AG08396 (cell line): ENCODE data around the gene MYOCOS.
"Not testable (repeated sequence)": the region's sequence is repeated elsewhere in the genome, so short reads cannot be mapped to it uniquely, and the experiment has no call there.

Experiments
- DNase-seq: peaks from one replicate; pipeline ENCODE4 v3.0.0; 2012; ENCODE audit warnings: low spot score, mixed read lengths

Gene MYOCOS

DNA sequence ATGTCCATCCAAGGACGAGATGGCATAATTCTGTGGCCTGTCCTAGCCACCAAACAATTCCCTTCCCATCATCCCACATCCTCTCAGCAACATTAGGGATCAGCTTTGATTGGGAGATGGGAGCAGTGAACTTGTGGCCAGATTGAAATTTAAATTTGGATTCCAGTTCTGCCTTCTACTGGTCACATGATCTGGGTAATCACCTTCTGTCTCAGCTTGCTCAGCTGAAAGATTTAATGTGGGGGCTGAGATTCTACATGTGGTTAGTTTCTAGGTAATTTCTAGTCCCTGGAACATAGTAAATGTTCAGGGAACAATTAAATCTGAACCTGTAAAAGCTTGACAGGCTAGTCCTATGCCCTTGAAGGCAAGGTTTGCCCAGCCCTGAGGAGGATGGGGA is 3.2 kb downstream of the MYOCOS start:
- no peak for DNase-seq

DNA sequence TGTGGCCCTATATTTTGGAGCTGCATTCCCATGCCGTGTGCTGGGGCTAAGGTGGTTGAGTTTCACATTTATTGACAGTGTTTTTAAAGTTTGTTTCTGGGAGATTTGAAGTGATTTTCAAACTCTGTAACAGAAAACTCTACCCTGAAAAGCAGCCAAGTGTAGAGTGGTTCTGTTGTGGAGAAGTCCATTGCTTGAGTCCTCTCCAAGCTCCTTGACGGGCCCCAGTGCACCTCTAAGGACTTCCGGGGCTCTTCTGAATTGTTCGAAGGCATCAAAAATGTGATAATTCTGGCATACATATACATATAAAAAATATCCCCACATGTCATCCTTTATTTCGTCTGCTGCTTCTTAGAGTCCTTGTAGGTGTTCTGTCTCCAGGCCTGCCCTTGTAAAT is 5.0 kb downstream of the MYOCOS start:
- DNase-seq: no peak

- DNase-seq: no peak
Observed at GRCh38 chr1:171628225-171628624, 6.2 kb downstream of the MYOCOS start.

- DNase-seq: no peak
Observed at GRCh38 chr1:171635661-171636060, 13.6 kb downstream of the MYOCOS start.

GRCh38 chr1:171636141-171636540 is 14.1 kb downstream of the MYOCOS start:
- no peak for DNase-seq

DNA sequence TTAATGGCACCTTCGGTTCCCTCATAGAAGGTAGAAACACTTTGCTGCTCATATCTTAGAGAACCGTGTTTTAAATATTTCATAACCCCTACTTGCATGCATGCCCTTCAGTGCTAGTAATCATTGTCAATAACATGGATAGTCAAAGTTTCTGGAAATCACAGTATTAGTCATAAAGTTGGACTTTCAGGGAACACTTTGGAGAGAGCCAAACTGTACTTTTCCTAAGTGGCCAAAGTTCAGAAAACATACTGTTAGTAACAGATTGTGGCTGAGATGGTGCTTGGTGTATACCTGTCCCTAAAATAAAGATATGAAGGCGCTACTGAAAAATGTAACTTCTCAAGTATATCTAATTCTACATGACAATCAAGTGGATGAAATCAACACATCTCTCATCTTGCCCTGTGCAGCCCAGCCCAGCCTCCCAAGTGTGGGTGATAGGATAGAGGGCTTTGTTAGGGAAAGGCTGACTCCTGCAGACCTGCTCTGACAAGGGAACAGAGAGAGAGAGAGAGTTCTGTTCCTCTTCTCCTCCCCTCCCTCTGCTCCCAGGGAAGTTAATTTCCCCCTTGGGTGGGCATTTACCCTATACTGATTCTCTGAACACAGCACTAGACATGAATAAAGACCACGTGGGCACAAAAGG is 16.0 kb downstream of the MYOCOS start:
- no peak for DNase-seq

GRCh38 chr1:171640225-171640624 is 18.2 kb downstream of the MYOCOS start:
- no peak for DNase-seq

GRCh38 chr1:171641076-171641864 is 19.2 kb downstream of the MYOCOS start:
- DNase-seq: no peak

GRCh38 chr1:171642197-171642596 is 20.2 kb downstream of the MYOCOS start:
- no peak for DNase-seq

- DNase-seq: no peak
Observed at GRCh38 chr1:171643156-171643555, 21.1 kb downstream of the MYOCOS start.

DNA sequence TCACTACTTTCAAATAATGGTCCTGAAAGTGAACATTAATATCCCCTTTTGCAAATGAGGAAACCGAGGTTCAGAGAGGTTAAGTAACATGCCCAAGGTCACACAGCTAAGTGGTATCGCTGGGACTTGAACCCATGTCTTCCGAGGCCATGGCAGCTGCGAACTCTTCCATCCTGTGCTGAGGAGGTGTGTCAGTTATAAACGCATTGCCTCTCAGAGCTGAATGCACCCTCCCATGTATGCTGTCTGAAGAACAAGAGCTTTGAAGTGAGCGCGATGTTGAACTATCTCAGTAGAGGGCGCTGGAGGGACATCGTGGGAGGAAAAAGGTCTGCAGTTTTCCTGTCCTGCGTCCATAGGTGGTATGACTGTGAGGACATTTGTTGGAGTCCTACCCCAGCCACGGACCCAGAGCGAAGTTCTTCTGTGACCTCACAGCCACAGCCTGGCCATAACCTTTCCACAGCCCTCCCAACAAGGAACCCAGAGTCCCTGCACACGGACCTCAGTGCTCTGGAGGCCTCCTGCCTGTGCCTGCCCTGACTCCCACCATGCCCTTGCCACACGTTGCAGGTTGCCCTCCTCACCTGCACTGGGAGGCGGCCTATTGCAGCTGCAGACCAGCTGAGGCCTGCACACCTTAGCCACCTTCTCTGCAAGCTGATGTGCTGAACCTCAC is 22.9 kb downstream of the MYOCOS start:
- peak; percentile 70 for DNase-seq

DNA sequence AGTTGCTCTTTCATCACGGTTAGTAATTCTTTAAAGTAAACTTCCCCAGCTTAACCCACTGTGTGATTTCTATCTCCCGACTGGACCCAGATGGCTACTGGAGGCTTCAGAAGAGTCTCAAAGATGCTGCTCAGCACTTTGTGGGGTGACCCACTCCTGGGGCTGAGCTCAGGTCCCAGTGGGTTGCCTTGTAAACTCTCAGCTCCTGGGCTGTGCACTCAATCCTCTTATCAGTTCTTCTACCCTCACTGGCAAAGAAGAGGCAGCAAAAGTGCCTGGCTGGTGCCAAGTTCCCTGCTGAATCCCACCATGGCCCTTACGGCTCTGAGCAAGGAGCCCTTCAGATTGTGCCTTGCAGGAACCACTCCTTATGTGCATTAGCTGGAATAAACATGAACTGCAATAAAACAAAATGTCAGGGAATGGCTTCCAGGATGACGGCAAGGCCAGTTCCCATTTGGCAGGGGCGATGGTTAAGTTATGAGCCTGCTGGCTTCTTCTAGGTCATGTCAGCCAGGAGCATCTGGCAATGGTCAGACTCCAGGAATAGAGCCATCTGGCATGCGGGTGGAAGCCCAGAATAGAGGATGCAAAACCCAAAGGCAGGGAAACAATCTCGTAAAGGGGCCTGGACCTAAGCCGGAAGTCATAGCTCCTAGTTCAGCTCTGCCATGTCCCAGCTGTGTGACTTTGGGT is 23.7 kb downstream of the MYOCOS start:
- peak; percentile 43 for DNase-seq

DNA sequence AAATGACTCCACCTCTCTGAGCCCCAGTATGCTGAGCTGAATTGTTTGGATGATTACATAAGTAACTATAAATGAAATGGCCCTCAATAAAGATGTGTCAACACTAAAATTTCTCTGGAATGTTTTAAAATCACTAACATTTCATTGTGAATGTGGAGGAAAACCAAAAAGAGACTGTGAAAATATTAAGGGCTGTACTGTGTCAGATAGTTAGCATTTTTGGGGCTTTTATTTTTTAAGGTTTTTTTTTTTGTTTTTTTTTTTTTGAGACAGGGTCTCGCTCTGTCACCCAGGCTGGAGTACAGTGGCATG is 24.2 kb downstream of the MYOCOS start:
- DNase-seq: no peak

GRCh38 chr1:171652234-171652822 is 30.3 kb downstream of the MYOCOS start, which contains the start of gene MYOC:
Gene MYOC, minus strand, starts transcription at chr1:171652688. Its CDS starts 77 bp downstream, at chr1:171652611.
- DNase-seq: no peak

DNA sequence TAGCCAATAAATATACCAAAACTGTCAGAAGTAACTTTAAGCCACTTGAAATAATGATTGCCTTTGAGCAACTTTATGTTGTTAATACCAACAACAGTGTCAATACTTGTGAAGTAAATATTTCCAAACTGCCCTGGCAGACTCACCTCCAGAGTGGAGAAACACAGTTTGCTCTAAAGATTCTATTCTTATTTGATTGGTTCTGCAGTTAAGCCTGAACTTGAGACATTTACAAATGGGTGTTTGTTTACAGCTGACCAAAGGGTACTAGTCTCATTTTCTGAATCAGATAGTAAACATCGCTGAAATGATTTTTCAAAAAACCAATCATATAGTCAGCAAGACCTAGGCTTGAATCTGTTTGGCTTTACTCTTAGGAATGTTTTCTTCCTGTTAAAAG is 31.8 kb downstream of the MYOCOS start:
- DNase-seq: no peak

DNA sequence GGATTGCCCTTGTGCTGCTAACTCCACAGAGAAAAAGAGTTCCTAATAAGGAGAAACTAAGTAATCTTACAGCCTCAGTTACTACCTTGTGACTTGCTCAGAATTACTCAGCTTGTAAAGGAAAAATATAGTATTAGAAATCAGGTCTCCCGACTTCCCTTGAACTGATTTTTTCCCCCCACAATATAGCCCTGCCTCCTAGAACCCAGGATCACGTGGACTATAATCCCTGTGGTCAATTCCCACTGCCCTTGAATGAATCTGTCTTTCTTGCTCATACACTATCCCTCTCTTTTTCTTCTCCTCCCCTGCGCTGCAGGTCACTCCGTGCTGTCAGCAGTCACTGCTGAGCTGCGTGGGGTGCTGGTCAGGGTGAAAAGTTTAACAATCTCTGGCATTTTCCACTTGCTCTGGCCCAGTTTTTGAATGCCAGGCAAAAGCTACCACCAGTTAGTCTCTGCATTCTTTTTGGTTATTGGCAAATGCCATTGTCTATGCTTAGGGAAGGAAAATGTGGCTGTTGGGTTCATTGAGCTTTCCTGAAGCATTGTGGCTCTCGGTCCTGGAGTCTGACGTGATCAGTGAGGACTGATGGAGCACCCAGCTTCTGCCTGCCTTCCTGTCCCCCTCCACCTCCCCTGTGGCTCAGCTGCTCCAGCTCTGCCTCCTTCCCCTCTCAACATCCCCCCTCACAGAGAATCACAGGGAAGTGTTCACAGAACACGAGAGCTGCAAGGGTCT is 32.3 kb downstream of the MYOCOS start:
- peak; percentile 50 for DNase-seq

DNA sequence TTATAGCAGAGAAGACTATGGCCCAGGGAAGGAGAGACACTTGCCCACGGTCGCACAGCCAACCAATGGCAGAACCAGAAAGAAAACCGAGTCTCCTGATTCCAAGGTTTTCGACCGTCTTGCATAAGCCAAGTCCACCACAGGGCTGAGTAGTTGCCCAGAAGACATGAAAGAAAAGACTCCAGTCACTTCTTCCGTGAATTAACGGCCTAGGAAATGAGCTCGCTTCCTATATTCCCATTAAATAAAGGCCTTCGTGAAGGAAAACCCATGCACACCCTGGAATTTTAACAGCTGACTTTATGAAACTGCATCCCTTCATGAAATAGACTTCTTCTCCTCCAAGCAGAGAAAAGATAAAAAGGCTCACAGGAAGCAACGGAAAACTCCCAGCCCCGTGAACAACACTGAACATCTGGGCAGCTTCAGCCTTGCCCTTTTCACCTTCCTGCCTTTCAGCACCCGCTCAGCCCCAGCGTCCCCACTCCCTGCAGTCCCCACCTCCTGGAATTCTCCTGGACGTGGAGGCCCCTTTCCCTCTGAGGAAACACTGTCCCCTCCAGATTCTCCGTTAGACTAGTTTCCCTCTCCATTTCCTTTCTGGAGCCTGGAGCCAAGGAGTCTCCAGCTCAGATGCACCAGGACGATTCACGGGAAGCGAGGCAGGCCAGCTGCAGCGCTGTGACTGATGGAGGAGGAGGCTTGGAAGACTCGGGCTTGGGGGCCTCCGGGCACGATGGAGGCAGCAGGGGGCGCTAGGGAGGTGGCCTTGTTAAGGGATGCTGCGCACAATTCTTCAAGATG is 33.1 kb downstream of the MYOCOS start:
- DNase-seq: peak; percentile 68

DNA sequence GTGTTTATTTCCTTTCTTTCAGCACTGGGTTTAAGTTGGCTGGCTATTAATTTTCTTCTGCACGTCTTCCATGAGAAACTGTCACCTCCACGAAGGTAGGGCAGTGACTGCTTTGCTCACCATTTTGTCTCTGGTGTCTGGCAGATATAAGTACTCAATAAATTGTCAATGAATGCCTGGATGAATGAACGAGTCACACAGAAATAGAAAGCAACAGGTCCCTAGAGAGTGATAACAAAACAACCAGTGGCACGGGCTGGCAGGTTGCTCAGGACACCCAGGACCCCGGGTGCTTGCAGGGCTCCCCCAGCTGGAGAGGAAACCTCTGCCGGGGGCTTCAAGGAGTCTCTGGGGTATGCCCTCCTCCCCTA is 33.7 kb downstream of the MYOCOS start:
- no peak for DNase-seq

DNA sequence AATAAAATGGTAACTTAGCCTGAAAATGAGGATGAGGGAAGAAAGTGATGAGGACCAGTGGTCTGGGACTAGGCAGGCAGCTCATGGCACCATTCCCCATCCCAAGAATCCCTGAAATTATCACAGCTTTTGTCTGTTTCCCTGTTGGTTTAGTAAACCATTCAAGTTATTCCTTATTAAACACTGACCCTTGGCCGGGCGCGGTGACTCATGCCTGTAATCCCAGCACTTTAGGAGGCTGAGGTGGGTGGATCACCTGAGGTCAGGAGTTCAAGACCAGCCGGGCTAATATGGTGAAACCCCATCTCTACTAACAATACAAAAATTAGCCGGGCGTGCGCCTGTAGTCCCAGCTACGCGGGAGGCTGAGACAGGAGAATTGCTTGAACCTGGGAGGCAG is 34.2 kb downstream of the MYOCOS start:
- DNase-seq: not testable (repeated sequence)

DNA sequence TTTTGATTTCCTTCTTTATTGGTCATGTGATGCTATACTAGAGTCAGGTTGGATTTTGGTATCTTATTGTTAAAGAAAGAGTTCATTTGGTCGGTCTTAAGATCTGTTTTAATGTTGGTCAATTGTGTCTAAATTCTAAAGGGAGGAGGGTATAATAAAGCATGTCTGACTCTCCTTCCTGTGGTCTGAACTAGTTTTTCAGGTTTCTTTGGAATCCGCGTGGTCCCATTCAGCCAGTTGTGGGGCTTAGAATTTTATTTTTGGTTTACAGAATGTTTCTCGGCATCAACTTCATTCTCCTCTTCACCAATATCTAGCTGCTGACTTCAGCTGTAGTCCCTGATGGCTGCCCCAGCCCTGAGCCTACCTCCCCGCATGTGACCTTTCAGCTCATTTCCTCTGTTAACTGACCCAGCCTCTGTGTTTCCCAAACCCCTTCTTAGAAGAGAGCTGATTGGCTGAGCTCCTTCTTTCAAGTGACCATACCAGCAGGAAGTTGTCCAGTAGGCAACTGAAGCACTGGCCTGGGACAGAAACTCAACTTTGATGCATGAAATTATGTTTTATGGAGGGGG is 39.1 kb downstream of the MYOCOS start:
- no peak for DNase-seq
